Endometrial microvascular endothelial cells (primary cell): ENCODE data around the gene GAPVD1. TPM values are rescaled to one million over a fixed set of nuclear protein-coding genes. Genes with fewer than 3 reads are reported as not detected.
"Not testable (repeated sequence)": the region's sequence is repeated elsewhere in the genome, so short reads cannot be mapped to it uniquely, and the experiment has no call there.

Experiments
- in situ Hi-C: cut with HindIII; loops from 2 replicates; pipeline ENCODE4 v1.10.0; 2017; ENCODE audit warnings: low sequenced_read_pairs, low pct_unique_long_range_greater_than_20kb; ENCODE audit errors: inconsistent ontology term
- total RNA-seq: library from RNA; depleted of rRNA; stranded (reverse); fragments of >200 nt; gene quantifications from one replicate; pipeline ENCODE4 v1.2.3, GENCODE V29; 2015; ENCODE audit errors: inconsistent ontology term

Gene GAPVD1
- 36.9 TPM for total RNA-seq

GRCh38 chr9:125261501-125262293 lies at the start of gene GAPVD1:
TSS of gene GAPVD1 (plus strand) at chr9:125261826. CDS start at chr9:125298922, 37,096 bp downstream.
- in situ Hi-C loops, result no loop called here

GRCh38 chr9:125214186-125214585 lies 47.4 kb upstream of the GAPVD1 start:
- in situ Hi-C loops, result no loop called here

- in situ Hi-C loops, result no loop called here
Measured at GRCh38 chr9:125218621-125219020, 43.0 kb upstream of the GAPVD1 start.

- in situ Hi-C loops, result not testable (repeated sequence)
Measured at GRCh38 chr9:125224858-125225257, 36.8 kb upstream of the GAPVD1 start.

GRCh38 chr9:125227761-125228160 lies 33.9 kb upstream of the GAPVD1 start:
- in situ Hi-C loops, result no loop called here

- in situ Hi-C loops, result no loop called here
Measured at GRCh38 chr9:125233678-125234077, 27.9 kb upstream of the GAPVD1 start.

GRCh38 chr9:125234099-125234498 lies 27.5 kb upstream of the GAPVD1 start:
- in situ Hi-C loops, result not testable (repeated sequence)

- in situ Hi-C loops, result no loop called here
Measured at GRCh38 chr9:125235804-125236519, 25.7 kb upstream of the GAPVD1 start.

GRCh38 chr9:125236520-125237159 lies 25.0 kb upstream of the GAPVD1 start:
- in situ Hi-C loops, result not testable (repeated sequence)

- in situ Hi-C loops, result no loop called here
Measured at GRCh38 chr9:125238127-125238914, 23.3 kb upstream of the GAPVD1 start.

- in situ Hi-C loops, result no loop called here
Measured at GRCh38 chr9:125238915-125239446, 22.6 kb upstream of the GAPVD1 start.

- in situ Hi-C loops, result no loop called here
Measured at GRCh38 chr9:125239631-125240597, 21.7 kb upstream of the GAPVD1 start.

- in situ Hi-C loops, result no loop called here
Measured at GRCh38 chr9:125240649-125240999, 21.0 kb upstream of the GAPVD1 start.

GRCh38 chr9:125241000-125241862 lies 20.4 kb upstream of the GAPVD1 start, which contains the start of gene HSPA5:
TSS of gene HSPA5 (minus strand) at chr9:125241343. CDS start at chr9:125241126, 217 bp downstream.
- in situ Hi-C loops, result no loop called here

GRCh38 chr9:125241863-125242739 lies 19.5 kb upstream of the GAPVD1 start:
- in situ Hi-C loops, result no loop called here

- in situ Hi-C loops, result no loop called here
Measured at GRCh38 chr9:125243792-125244260, 17.8 kb upstream of the GAPVD1 start.
